GM21367 (cell line): ENCODE results near the gene PRXL2A.
"Not testable (repeated sequence)": the region's sequence is repeated elsewhere in the genome, so short reads cannot be mapped to it uniquely, and the experiment has no call there.

ENCODE experiments used
- ATAC-seq: cut with Tn5 transposase; IDR thresholded peaks from one replicate; pipeline ENCODE4 v1.9.1; 2021; ENCODE audit not compliant: unreplicated experiment

The PRXL2A gene

GRCh38 chr10:80411267-80411668, 2.9 kb downstream of the PRXL2A start:
- no peak for ATAC-seq

GRCh38 chr10:80411681-80412220, 3.4 kb downstream of the PRXL2A start:
- no peak for ATAC-seq

- ATAC-seq: no peak
Measured at GRCh38 chr10:80412486-80412885, 4.1 kb downstream of the PRXL2A start.

- no peak for ATAC-seq
Measured at GRCh38 chr10:80413271-80413996, 5.1 kb downstream of the PRXL2A start.

GRCh38 chr10:80414142-80414895, 6.0 kb downstream of the PRXL2A start:
- ATAC-seq: no peak

GRCh38 chr10:80415734-80416478, 7.6 kb downstream of the PRXL2A start:
- ATAC-seq: no peak

GRCh38 chr10:80416479-80417098, 8.2 kb downstream of the PRXL2A start:
- ATAC-seq: no peak

GRCh38 chr10:80417256-80417655, 8.9 kb downstream of the PRXL2A start:
- not testable (repeated sequence) for ATAC-seq

- ATAC-seq: no peak
Measured at GRCh38 chr10:80421050-80421706, 12.8 kb downstream of the PRXL2A start.

- peak; percentile 94 for ATAC-seq
Measured at GRCh38 chr10:80421707-80422536, 13.6 kb downstream of the PRXL2A start.

- no peak for ATAC-seq
Measured at GRCh38 chr10:80425901-80426300, 17.6 kb downstream of the PRXL2A start.

GRCh38 chr10:80427541-80427940, 19.2 kb downstream of the PRXL2A start:
- no peak for ATAC-seq

- no peak for ATAC-seq
Measured at GRCh38 chr10:80429521-80429973, 21.2 kb downstream of the PRXL2A start.

- ATAC-seq: no peak
Measured at GRCh38 chr10:80433134-80433533, 24.8 kb downstream of the PRXL2A start.

GRCh38 chr10:80436446-80437098, 28.2 kb downstream of the PRXL2A start:
- no peak for ATAC-seq

- no peak for ATAC-seq
Measured at GRCh38 chr10:80437227-80437626, 28.9 kb downstream of the PRXL2A start.

- no peak for ATAC-seq
Measured at GRCh38 chr10:80441831-80442230, 33.5 kb downstream of the PRXL2A start.

- no peak for ATAC-seq
Measured at GRCh38 chr10:80442879-80443278, 34.5 kb downstream of the PRXL2A start.

GRCh38 chr10:80443531-80443974, 35.2 kb downstream of the PRXL2A start:
- peak; percentile 53 for ATAC-seq
